ENCODE measurements around the gene ZDHHC7.
A peak's percentile ranks its signal among the peaks of the same experiment; 100 is the strongest.

Gene ZDHHC7

GRCh38 chr16:84993926-84994325 is 17.4 kb downstream of the ZDHHC7 start:
- no peak for DNase-seq (ENCODE audit: low read depth)

GRCh38 chr16:84992717-84993075 is 18.6 kb downstream of the ZDHHC7 start:
- DNase-seq (ENCODE audit: low read depth): no peak

GRCh38 chr16:84990782-84991181 is 20.6 kb downstream of the ZDHHC7 start:
- no peak for DNase-seq (ENCODE audit: low read depth)

GRCh38 chr16:84989749-84990620 is 21.4 kb downstream of the ZDHHC7 start:
- no peak for DNase-seq (ENCODE audit: low read depth)

GRCh38 chr16:84988328-84989080 is 22.8 kb downstream of the ZDHHC7 start:
- DNase-seq (ENCODE audit: low read depth): no peak

GRCh38 chr16:84986879-84987278 is 24.5 kb downstream of the ZDHHC7 start:
- no peak for DNase-seq (ENCODE audit: low read depth)

- DNase-seq (ENCODE audit: low read depth): no peak
Observed at GRCh38 chr16:84986102-84986501, 25.2 kb downstream of the ZDHHC7 start.

GRCh38 chr16:84985079-84986065 is 26.0 kb downstream of the ZDHHC7 start:
- no peak for DNase-seq (ENCODE audit: low read depth)

GRCh38 chr16:84982434-84982833 is 28.9 kb downstream of the ZDHHC7 start:
- DNase-seq (ENCODE audit: low read depth): no peak

- DNase-seq (ENCODE audit: low read depth): no peak
Observed at GRCh38 chr16:84979516-84979915, 31.8 kb downstream of the ZDHHC7 start.

GRCh38 chr16:84976644-84977400 is 34.5 kb downstream of the ZDHHC7 start:
- no peak for DNase-seq (ENCODE audit: low read depth)

- no peak for DNase-seq (ENCODE audit: low read depth)
Observed at GRCh38 chr16:84975522-84975921, 35.8 kb downstream of the ZDHHC7 start.

GRCh38 chr16:84975066-84975465 is 36.3 kb downstream of the ZDHHC7 start:
- no peak for DNase-seq (ENCODE audit: low read depth)

- no peak for DNase-seq (ENCODE audit: low read depth)
Observed at GRCh38 chr16:84973776-84974523, 37.4 kb downstream of the ZDHHC7 start.

GRCh38 chr16:84973236-84973635 is 38.1 kb downstream of the ZDHHC7 start:
- DNase-seq (ENCODE audit: low read depth): no peak

GRCh38 chr16:84970447-84971127 is 40.7 kb downstream of the ZDHHC7 start:
- DNase-seq (ENCODE audit: low read depth): peak; percentile 66

GRCh38 chr16:84967828-84968227 is 43.5 kb downstream of the ZDHHC7 start:
- no peak for DNase-seq (ENCODE audit: low read depth)

GRCh38 chr16:84965428-84966415 is 45.6 kb downstream of the ZDHHC7 start:
- no peak for DNase-seq (ENCODE audit: low read depth)

Measured in activated T-helper 1 cell treated with Interleukin-2 at 50 U/mL for 16 hours (primary cell).